Esophagus squamous epithelium (tissue), 5 donors: Measurements from ENCODE around the gene MED27. TPM values are rescaled to one million over a fixed set of nuclear protein-coding genes. Genes with fewer than 3 reads are reported as not detected.

ENCODE experiments used
- DNase-seq: peaks from one replicate; lab custom pipeline; 2025; lab: John Stamatoyannopoulos, UW
- H3K27ac ChIP-seq, 4 donors: fragments of 200-600 bp; sonication (generic); one replicate each; pipeline ENCODE4 v1.5.1; 2016 to 2019; ENCODE audit warnings: mild to moderate bottlenecking in 1 of 4
- H3K27me3 ChIP-seq, 4 donors: fragments of 200-600 bp; sonication (generic); 1 replicate in 3 of 4; 2 replicates in 1 of 4; pipeline versions ENCODE4 v1.5.1 to v1.6.0; 2017 to 2021; ENCODE audit warnings: antibody characterized with exemption in 1 of 4
- H3K36me3 ChIP-seq, 3 donors: fragments of 200-600 bp; sonication (generic); one replicate each; pipeline ENCODE4 v1.5.1; 2016 to 2019
- H3K4me1 ChIP-seq, 3 donors: fragments of 200-600 bp; sonication (generic); one replicate each; pipeline ENCODE4 v1.5.1; 2017 to 2019
- H3K4me3 ChIP-seq, 4 donors: fragments of 200-600 bp; sonication (generic); 1 replicate in 3 of 4; 2 replicates in 1 of 4; pipeline ENCODE4 v1.5.1; 2016 to 2019; ENCODE audit warnings: mild to moderate bottlenecking in 2 of 4, moderate library complexity in 1 of 4
- H3K9me3 ChIP-seq, 3 donors: fragments of 200-600 bp; sonication (generic); one replicate each; pipeline ENCODE4 v1.5.1; 2016 to 2019
- CTCF ChIP-seq, 6 experiments: fragments of 450-650 bp in 4 of 6; fragments of 200-600 bp in 2 of 6; sonication (generic) in 2 of 6; IDR thresholded peaks; one replicate each; pipeline ENCODE4 v1.5.1; 2016 to 2019; ENCODE audit warnings: antibody characterized with exemption in 6 of 6, mild to moderate bottlenecking in 4 of 6, moderate library complexity in 4 of 6
- POLR2A ChIP-seq, 4 donors: fragments of 450-650 bp; IDR thresholded peaks; one replicate each; pipeline ENCODE4 v1.6.1; 2017; ENCODE audit warnings: antibody characterized with exemption in 4 of 4, mild to moderate bottlenecking in 4 of 4, moderate library complexity in 3 of 4
- WGBS, 2 donors: methylation state at CpG; one replicate each; pipeline ENCODE4 v1.1.5; 2018; 5-methylcytosine and 5-hydroxymethylcytosine counted together
- intact Hi-C: fragments of 100-400 bp; cut with DNase I; formaldehyde crosslinking; loops from one replicate; pipeline ENCODE4 v1.15.0; 2022
- total RNA-seq, 4 donors: library from RNA; depleted of rRNA; stranded (reverse); fragments of >200 nt; gene quantifications; one replicate each; pipeline ENCODE4 v1.1.0, GENCODE V29; 2016
- donor health status: DM: yes; HTN: yes; CAD: no.

Gene MED27
- total RNA-seq, 4 donors from 2014 or later: 10.6 to 20.0 (median 17.6) TPM

GRCh38 chr9:132114102-132114707 lies 34.5 kb upstream of the MED27 start:
- Histone ChIP-seq H3K36me3 (no peaks in the 10 kb centered on the region), H3K27ac (no peak overlapping the region), H3K4me3 (no peak overlapping the region), H3K27me3 (peaks cover 0 to 59% (median 0%) of the 10 kb centered on the region in 4 donors), H3K9me3 (no peaks in the 10 kb centered on the region), H3K4me1 (peaks cover 0 to 10% (median 0%) of the 10 kb centered on the region in 3 donors)
- WGBS, 2 donors: 36 to 44% methylated on average over 15 to 17 of the region's 18 CpGs
- TF ChIP-seq CTCF (IDR thresholded peaks at IDR 0.05) (no peak), POLR2A (IDR thresholded peaks at IDR 0.05) (no peak)
- intact Hi-C loops: no loop called here
- DNase-seq: no peak

- no peak for DNase-seq
- WGBS, 2 donors: 13 to 33% methylated on average over 5 of the region's 5 CpGs
- no peak overlapping the region for H3K4me3 ChIP-seq
- TF ChIP-seq CTCF (IDR thresholded peaks at IDR 0.05): no peak
- no peak for TF ChIP-seq POLR2A (IDR thresholded peaks at IDR 0.05)
- H3K27ac ChIP-seq: no peak overlapping the region
- no peaks in the 10 kb centered on the region for H3K36me3 ChIP-seq
- H3K27me3 ChIP-seq: peaks cover 0 to 83% (median 0%) of the 10 kb centered on the region in 4 donors
- H3K9me3 ChIP-seq: no peaks in the 10 kb centered on the region
- intact Hi-C loops: no loop called here
- H3K4me1 ChIP-seq: no peaks in the 10 kb centered on the region
These were observed 29.6 kb upstream of the MED27 start for GRCh38 chr9:132109291-132109690.

- intact Hi-C loops: no loop called here
- 43 to 48% methylated on average over 7 of the region's 7 CpGs for whole genome bisulfite sequencing, 2 donors
- no peak for TF ChIP-seq CTCF (IDR thresholded peaks at IDR 0.05)
- no peak for TF ChIP-seq POLR2A (IDR thresholded peaks at IDR 0.05)
- no peaks in the 10 kb centered on the region for H3K4me1 ChIP-seq
- no peak overlapping the region for H3K27ac ChIP-seq
- no peaks in the 10 kb centered on the region for H3K9me3 ChIP-seq
- peaks cover 0 to 81% (median 0%) of the 10 kb centered on the region in 4 donors for H3K27me3 ChIP-seq
- H3K4me3 ChIP-seq: no peak overlapping the region
- DNase-seq: no peak
- H3K36me3 ChIP-seq: no peaks in the 10 kb centered on the region
These were observed 29.1 kb upstream of the MED27 start for GRCh38 chr9:132108728-132109127.

- TF ChIP-seq CTCF (IDR thresholded peaks at IDR 0.05) (no peak), POLR2A (IDR thresholded peaks at IDR 0.05) (no peak)
- intact Hi-C loops: no loop called here
- Histone ChIP-seq H3K27ac (no peak overlapping the region), H3K27me3 (peaks cover 0 to 69% (median 0%) of the 10 kb centered on the region in 4 donors), H3K4me1 (no peaks in the 10 kb centered on the region), H3K4me3 (no peak overlapping the region), H3K9me3 (no peaks in the 10 kb centered on the region), H3K36me3 (no peaks in the 10 kb centered on the region)
- DNase-seq: no peak
- 51 to 55% methylated on average over 6 of the region's 8 CpGs for WGBS, 2 donors
These were observed 20.2 kb upstream of the MED27 start for GRCh38 chr9:132099741-132100407.

- no peaks in the 10 kb centered on the region for H3K36me3 ChIP-seq
- H3K4me1 ChIP-seq: no peaks in the 10 kb centered on the region
- intact Hi-C loops: no loop called here
- H3K27me3 ChIP-seq: peaks cover 0 to 64% (median 0%) of the 10 kb centered on the region in 4 donors
- H3K4me3 ChIP-seq: no peak overlapping the region
- H3K9me3 ChIP-seq: no peaks in the 10 kb centered on the region
- no peak overlapping the region for H3K27ac ChIP-seq
- DNase-seq: no peak
- TF ChIP-seq POLR2A (IDR thresholded peaks at IDR 0.05) (no peak), CTCF (IDR thresholded peaks at IDR 0.05) (no peak)
- WGBS, 2 donors: 81 to 83% methylated on average over 7 of the region's 7 CpGs
These were observed 19.5 kb upstream of the MED27 start for GRCh38 chr9:132099167-132099566.
